Heart left ventricle (tissue), 16 donors: ENCODE results near the gene SMARCB1. TPM values are rescaled to one million over a fixed set of nuclear protein-coding genes. Genes with fewer than 3 reads are reported as not detected.

Source experiments
- ATAC-seq, 4 donors: fragments of 200-7000 bp; cut with Tn5 transposase; one replicate each; pipeline ENCODE4 v1.9.1; 2020 to 2022; ENCODE audit warnings: moderate library complexity in 4 of 4, mild to moderate bottlenecking in 3 of 4, moderate number of reproducible peaks in 1 of 4
- DNase-seq, 5 donors: peaks; one replicate each; pipeline ENCODE4 v3.0.0-alpha.2; 2020
- H3K27ac ChIP-seq, 12 donors: fragments of 200-600 bp; sonication (generic) in 4 of 12; one replicate each; pipeline versions ENCODE4 v1.5.0 to v1.8.0; 2016 to 2022; ENCODE audit warnings: mild to moderate bottlenecking in 2 of 12
- H3K27me3 ChIP-seq, 9 donors: fragments of 200-600 bp; sonication (generic) in 2 of 9; one replicate each; pipeline versions ENCODE4 v1.5.1 to v1.8.0; 2016 to 2022; ENCODE audit warnings: mild to moderate bottlenecking in 3 of 9
- H3K36me3 ChIP-seq, 9 donors: fragments of 200-600 bp; sonication (generic) in 2 of 9; one replicate each; pipeline versions ENCODE4 v1.5.0 to v1.8.0; 2018 to 2022; ENCODE audit warnings: mild to moderate bottlenecking in 2 of 9
- H3K4me1 ChIP-seq, 12 donors: fragments of 200-600 bp; sonication (generic) in 4 of 12; one replicate each; pipeline versions ENCODE4 v1.5.0 to v1.8.0; 2016 to 2022; ENCODE audit warnings: mild to moderate bottlenecking in 3 of 12
- H3K4me3 ChIP-seq, 12 donors: fragments of 200-600 bp; sonication (generic) in 4 of 12; one replicate each; pipeline versions ENCODE4 v1.5.0 to v1.8.0; 2017 to 2022; ENCODE audit warnings: mild to moderate bottlenecking in 9 of 12, moderate library complexity in 4 of 12
- H3K9me3 ChIP-seq, 12 donors: fragments of 200-600 bp; sonication (generic) in 4 of 12; one replicate each; pipeline versions ENCODE4 v1.5.0 to v1.8.0; 2016 to 2022; ENCODE audit warnings: mild to moderate bottlenecking in 1 of 12
- POLR2A ChIP-seq, 2 donors: fragments of 450-650 bp; IDR thresholded peaks; one replicate each; pipeline ENCODE4 v1.6.1; 2017; ENCODE audit warnings: antibody characterized with exemption in 2 of 2, mild to moderate bottlenecking in 2 of 2, moderate library complexity in 2 of 2
- WGBS, 4 donors: extraction: QIAGEN DNeasy Blood & Tissue Kit in 2 of 4; methylation state at CpG; one replicate each; pipeline versions ENCODE4 v1.1.5 to v1.1.7; 2013 to 2018; 5-methylcytosine and 5-hydroxymethylcytosine counted together
- intact Hi-C, 10 donors: fragments of 100-400 bp; cut with DNase I; formaldehyde crosslinking; loops; one replicate each; pipeline versions ENCODE4 v1.11.1 to v1.14.2; 2022
- polyA plus RNA-seq, 2 donors: library from polyadenylated mRNA; stranded (reverse); fragments of 200-250 nt; gene quantifications; one replicate each; pipeline ENCODE4 v1.2.3, GENCODE V29; 2013
- total RNA-seq, 9 donors: library from RNA; depleted of rRNA in 2 of 9; stranded (reverse); fragments of >200 nt in 2 of 9; fragmentation: NEBNext Ultra II Directional in 3 of 9; extraction: Animal tissue kit (Norgen Biotek cat#: 25700) in 3 of 9; gene quantifications; one replicate each; pipeline versions ENCODE4 v1.1.0 to v1.2.4, GENCODE V29; 2016 to 2023
- TF ChIP-seq, protein P1 (sequence below), 12 donors: fragments of 200-600 bp; sonication (generic) in 4 of 12; IDR thresholded peaks; one replicate each; pipeline versions ENCODE4 v1.5.0 to v1.8.0; 2018 to 2022; ENCODE audit warnings: antibody characterized with exemption in 12 of 12, mild to moderate bottlenecking in 5 of 12
- donor health status: ischemic (EF 13 %, LVEDD 7.1; RV severe dilation, severe dysfunction).
- donor health status: healthy with polysubstance abuse.
- donor health status: DM: no; HTN: yes; CAD: no.
- donor health status: DM: no; HTN: no; CAD: no.
- donor health status: ischemic (EF 25% LVEDD 6.9; RV normal size, moderate dysfunction).
- donor health status: ischemic (EF 25% LVEDD 5.7; RV mildly dilated, moderate dysfunction).
- donor health status: healthy.
- donor health status: DM: yes; HTN: yes; CAD: no.
- donor health status: ischemic (EF 35%, LVEDD 5.7; RV mildly dilated, moderate dysfunction).
- donor health status: nonischemic (EF 11% LVEDD 7.7; RV severe dilation, severe dysfunction).
- donor health status: DM: yes; HTN: yes; CAD: no.
- donor health status: PGD.
- donor health status: ischemic (EF 29% LVEDD 5.4; RV normal size, mild dysfunction).
- donor health status: nonischemic (EF 23%, LVEDD 6.1; RV moderate dilation, normal function).

Gene SMARCB1
- total and polyA plus RNA-seq, 11 donors: 30.2 to 75.3 (median 45.6) TPM

DNA sequence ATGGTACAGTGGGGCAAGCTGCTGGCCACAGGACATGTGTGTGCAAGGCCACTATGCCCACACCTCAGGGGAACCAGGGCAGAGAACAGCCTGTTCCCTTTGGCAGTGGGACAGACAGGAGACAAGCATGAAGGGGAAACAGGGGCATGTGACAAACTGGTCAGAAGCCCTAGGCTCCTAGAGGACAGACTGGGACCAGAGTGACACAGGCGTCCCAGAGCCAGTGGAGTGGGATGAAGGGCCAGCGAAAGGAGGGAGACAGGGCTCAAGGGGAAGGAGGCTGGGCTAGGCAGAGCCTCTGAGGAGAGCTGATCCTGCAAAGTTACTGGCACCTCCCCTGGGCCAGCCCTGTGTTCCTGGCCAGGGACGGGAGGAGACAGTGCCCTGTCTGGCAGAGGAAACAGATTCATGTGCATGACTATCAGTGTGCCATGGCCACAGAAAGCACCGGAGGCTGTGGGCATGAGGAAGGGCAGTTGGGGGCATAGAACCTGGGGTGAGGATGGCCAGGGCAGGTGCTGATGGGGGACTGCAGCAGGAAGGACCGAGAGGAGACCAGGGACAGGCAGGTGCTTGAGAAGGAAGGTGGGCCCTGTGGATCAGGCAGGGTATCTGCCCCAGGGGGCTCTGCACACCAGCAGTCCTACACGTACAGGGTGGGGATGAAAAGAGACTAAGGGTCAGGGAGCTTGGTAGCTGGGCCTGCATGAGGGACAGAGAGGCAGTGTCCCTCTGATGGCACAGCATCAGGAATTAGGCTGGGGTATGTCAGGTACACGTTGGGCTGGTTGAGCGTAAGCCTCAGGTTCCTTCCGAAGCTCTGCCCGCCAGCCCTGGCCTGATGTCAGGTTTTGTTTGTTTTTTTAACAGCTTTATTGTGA is 42.3 kb downstream of the SMARCB1 start:
- WGBS, 4 donors: 65 to 75% (median 70%) methylated on average over 8 to 10 of the region's 10 CpGs
- intact Hi-C loops: no loop called here
- TF ChIP-seq, protein P1, sequence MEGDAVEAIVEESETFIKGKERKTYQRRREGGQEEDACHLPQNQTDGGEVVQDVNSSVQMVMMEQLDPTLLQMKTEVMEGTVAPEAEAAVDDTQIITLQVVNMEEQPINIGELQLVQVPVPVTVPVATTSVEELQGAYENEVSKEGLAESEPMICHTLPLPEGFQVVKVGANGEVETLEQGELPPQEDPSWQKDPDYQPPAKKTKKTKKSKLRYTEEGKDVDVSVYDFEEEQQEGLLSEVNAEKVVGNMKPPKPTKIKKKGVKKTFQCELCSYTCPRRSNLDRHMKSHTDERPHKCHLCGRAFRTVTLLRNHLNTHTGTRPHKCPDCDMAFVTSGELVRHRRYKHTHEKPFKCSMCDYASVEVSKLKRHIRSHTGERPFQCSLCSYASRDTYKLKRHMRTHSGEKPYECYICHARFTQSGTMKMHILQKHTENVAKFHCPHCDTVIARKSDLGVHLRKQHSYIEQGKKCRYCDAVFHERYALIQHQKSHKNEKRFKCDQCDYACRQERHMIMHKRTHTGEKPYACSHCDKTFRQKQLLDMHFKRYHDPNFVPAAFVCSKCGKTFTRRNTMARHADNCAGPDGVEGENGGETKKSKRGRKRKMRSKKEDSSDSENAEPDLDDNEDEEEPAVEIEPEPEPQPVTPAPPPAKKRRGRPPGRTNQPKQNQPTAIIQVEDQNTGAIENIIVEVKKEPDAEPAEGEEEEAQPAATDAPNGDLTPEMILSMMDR (IDR thresholded peaks at IDR 0.05): no peak
- TF ChIP-seq POLR2A (IDR thresholded peaks at IDR 0.05): peak in 1 of 2 donors; percentile 49
- no peaks in the 10 kb centered on the region for H3K27me3 ChIP-seq
- DNase-seq: peak; percentile 49 to 88 (median 61)
- peak; percentile 85 to 88 (median 86) for ATAC-seq
- H3K36me3 ChIP-seq: peaks cover 0 to 95% (median 58%) of the 10 kb centered on the region in 9 donors
- H3K27ac ChIP-seq: peak overlapping the region; percentile 61 to 97 (median 79)
- H3K4me1 ChIP-seq: peaks cover 4 to 97% (median 58%) of the 10 kb centered on the region in 12 donors
- no peak overlapping the region for H3K4me3 ChIP-seq
- no peaks in the 10 kb centered on the region for H3K9me3 ChIP-seq

DNA sequence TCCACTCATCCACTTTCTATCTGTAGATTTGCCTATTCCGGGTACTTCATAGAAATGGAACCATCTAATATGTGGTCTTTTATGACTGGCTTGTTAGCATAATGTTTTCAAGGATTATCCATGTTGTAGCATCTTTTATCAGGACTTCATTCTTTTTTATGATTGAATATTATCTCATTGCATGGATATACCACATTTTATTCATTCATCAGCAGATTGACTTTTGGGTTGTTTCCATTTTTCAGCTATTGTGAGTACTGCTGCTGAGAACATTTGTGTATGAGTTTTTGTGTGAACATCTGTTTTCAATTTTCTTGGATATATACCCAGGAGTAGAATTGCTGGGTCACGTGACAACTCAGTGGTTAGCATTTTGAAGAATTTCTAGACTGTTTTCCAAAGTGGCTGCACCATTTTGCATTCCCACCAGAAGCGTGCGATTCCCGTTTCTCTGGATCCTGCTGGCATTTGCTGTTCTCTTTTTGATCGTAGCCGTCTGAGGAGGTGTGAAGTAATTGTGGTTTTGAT is 43.1 kb downstream of the SMARCB1 start:
- no peak for DNase-seq
- ATAC-seq: no peak
- 68 to 85% (median 80%) methylated on average over 7 of the region's 7 CpGs for WGBS, 4 donors
- no peaks in the 10 kb centered on the region for H3K27me3 ChIP-seq
- intact Hi-C loops: loop anchor here in 1 of 10 donors (5.0 kb wide), 1 partner anchor 43 kb away; the partner anchor contains the start of gene SMARCB1
- peaks cover 0 to 95% (median 54%) of the 10 kb centered on the region in 9 donors for H3K36me3 ChIP-seq
- no peak for TF ChIP-seq POLR2A (IDR thresholded peaks at IDR 0.05)
- TF ChIP-seq, protein P1 (IDR thresholded peaks at IDR 0.05): no peak
- H3K9me3 ChIP-seq: no peaks in the 10 kb centered on the region
- no peak overlapping the region for H3K4me3 ChIP-seq
- H3K27ac ChIP-seq: peak overlapping the region; percentile 61 to 97 (median 79)
- peaks cover 4 to 98% (median 58%) of the 10 kb centered on the region in 12 donors for H3K4me1 ChIP-seq

DNA sequence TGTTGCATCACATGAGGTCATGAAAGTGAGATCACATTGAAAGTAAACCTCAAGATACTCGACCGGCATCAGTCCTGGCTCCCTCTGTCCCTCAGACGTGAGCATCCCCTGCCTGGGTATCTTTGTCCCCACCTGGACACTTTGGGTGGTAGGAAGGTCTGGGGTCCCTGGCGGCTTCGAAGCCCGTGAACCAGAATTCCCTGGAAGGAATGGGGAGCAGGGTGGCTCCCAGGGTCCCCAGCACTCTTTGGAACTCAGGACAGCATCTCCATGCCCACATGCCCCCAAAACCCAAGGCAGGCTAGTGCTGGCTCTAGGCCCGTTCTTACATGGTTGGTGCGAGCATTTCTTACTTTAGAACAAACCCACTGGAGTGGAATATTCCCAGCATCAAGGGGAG is 44.5 kb downstream of the SMARCB1 start:
- H3K4me3 ChIP-seq: no peak overlapping the region
- intact Hi-C loops: loop anchor here in 1 of 10 donors (5.0 kb wide), 1 partner anchor 44 kb away; the partner anchor contains the start of gene SMARCB1
- TF ChIP-seq POLR2A (IDR thresholded peaks at IDR 0.05): no peak
- TF ChIP-seq, protein P1 (IDR thresholded peaks at IDR 0.05): no peak
- no peaks in the 10 kb centered on the region for H3K9me3 ChIP-seq
- H3K27me3 ChIP-seq: no peaks in the 10 kb centered on the region
- ATAC-seq (no peak), DNase-seq (peak in 1 of 5 donors; percentile 14)
- 77 to 85% (median 78%) methylated on average over 6 to 8 of the region's 8 CpGs for WGBS, 4 donors
- peaks cover 4 to 96% (median 55%) of the 10 kb centered on the region in 12 donors for H3K4me1 ChIP-seq
- H3K36me3 ChIP-seq: peaks cover 0 to 95% (median 40%) of the 10 kb centered on the region in 9 donors
- H3K27ac ChIP-seq: peak overlapping the region in 10 of 12 donors; percentile 1 to 97 (median 90)

DNA sequence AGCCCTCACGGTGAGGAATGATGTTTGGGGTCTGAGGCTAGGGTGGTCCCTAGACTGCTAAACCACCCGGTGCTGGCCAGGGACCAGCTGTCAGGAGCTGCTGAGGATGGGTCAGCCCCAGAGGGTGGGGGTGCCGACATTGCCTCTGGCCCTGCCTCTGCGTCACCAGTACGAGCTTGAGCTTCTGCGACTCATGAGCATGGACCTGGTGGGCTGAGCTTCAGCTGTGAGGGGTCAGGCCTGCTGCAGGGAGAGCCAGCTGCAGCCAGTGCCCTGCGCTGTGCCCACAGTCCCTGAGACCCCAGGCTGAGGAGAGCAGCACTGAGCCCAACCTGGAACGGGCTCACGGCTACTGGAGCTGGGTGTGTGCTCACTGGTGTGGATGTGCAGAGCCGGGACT is 45.0 kb downstream of the SMARCB1 start:
- peaks cover 4 to 96% (median 54%) of the 10 kb centered on the region in 12 donors for H3K4me1 ChIP-seq
- H3K9me3 ChIP-seq: no peaks in the 10 kb centered on the region
- WGBS, 4 donors: 51 to 77% (median 74%) methylated on average over 2 to 10 of the region's 10 CpGs
- ATAC-seq (no peak), DNase-seq (peak in 3 of 5 donors; percentile 15 to 24 (median 20))
- intact Hi-C loops: loop anchor here in 1 of 10 donors (5.0 kb wide), 1 partner anchor 44 kb away; the partner anchor contains the start of gene SMARCB1
- peak overlapping the region in 11 of 12 donors; percentile 46 to 99 (median 91) for H3K27ac ChIP-seq
- H3K4me3 ChIP-seq: no peak overlapping the region
- TF ChIP-seq, protein P1 (IDR thresholded peaks at IDR 0.05): no peak
- no peak for TF ChIP-seq POLR2A (IDR thresholded peaks at IDR 0.05)
- H3K36me3 ChIP-seq: peaks cover 0 to 91% (median 35%) of the 10 kb centered on the region in 9 donors
- H3K27me3 ChIP-seq: no peaks in the 10 kb centered on the region
